Activated CD4-positive, alpha-beta T cell treated with anti-CD3 and anti-CD28 coated beads, Interleukin-2, amount 10 ng/mL, durations not matched to agents 24 days and 14 days (primary cell): ENCODE measurements around the gene ADARB2. TPM values are rescaled to one million over a fixed set of nuclear protein-coding genes. Genes with fewer than 3 reads are reported as not detected.

Experiments used
- DNase-seq: peaks from one replicate; pipeline ENCODE4 v3.0.0; 2022
- H3K27ac Mint-ChIP-seq: one replicate; pipeline ENCODE4 v1.8.0; 2022; ENCODE audit warnings: mild to moderate bottlenecking, mixed read lengths
- H3K27me3 Mint-ChIP-seq: one replicate; pipeline ENCODE4 v1.8.0; 2022; ENCODE audit warnings: mixed read lengths
- H3K36me3 Mint-ChIP-seq: one replicate; pipeline ENCODE4 v1.8.0; 2022; ENCODE audit warnings: low read depth, mild to moderate bottlenecking, mixed read lengths
- H3K4me1 Mint-ChIP-seq: one replicate; pipeline ENCODE4 v1.8.0; 2021; ENCODE audit warnings: mixed read lengths
- H3K4me3 Mint-ChIP-seq: one replicate; pipeline ENCODE4 v1.8.0; 2022; ENCODE audit warnings: mild to moderate bottlenecking, moderate library complexity, mixed read lengths
- H3K9me3 Mint-ChIP-seq: one replicate; pipeline ENCODE4 v1.8.0; 2021; ENCODE audit warnings: mixed read lengths
- intact Hi-C: fragments of 100-400 bp; cut with micrococcal nuclease; formaldehyde crosslinking; loops from one replicate; pipeline ENCODE4 v1.15.1; 2023
- total RNA-seq: library from RNA; stranded (reverse); gene quantifications from 2 replicates; pipeline ENCODE4 v1.2.3, GENCODE V29; 2022

Gene ADARB2
- total RNA-seq, 1 donor from 2014 or later = not detected

DNA sequence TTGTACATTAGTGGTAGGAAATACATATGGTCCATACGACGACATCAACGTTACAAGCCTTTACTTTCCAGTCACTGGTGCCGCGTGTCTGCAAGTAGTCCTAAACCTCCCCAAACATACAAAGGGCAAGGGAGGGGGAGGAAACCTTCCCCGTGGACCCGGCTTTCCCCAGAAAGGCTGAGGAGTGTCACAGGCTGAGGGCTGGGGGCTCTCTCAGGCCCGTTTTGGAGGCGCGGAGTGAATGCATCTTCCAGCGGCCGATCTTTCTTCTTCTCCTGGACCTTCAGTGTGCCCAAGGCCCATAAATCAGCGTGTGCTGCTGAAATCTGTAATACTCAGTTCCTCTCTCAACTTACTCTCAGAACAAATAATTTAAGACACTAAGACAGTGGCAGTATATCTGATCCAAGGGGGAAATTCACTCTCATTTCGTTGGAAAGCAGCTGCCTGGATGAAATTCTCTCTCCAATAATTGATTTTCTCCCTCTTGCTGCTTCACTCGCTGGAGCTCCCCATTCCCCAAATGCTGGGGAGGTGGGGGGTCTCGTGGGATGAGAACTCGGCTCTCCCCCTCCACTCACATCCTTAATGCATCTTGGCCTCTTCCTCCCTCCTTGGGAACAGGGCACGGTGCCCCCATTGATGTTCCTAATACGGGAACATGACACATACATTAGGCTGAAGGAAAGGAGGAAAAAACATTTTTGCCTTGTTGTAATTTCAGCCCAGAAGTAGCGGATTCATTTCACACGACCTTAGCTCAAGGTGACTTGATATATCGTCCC lies 126.1 kb downstream of the ADARB2 start:
- H3K4me1 Mint-ChIP-seq = no peaks in the 10 kb centered on the region
- H3K36me3 Mint-ChIP-seq = no peaks in the 10 kb centered on the region
- no peak overlapping the region for H3K4me3 Mint-ChIP-seq
- H3K9me3 Mint-ChIP-seq = no peaks in the 10 kb centered on the region
- H3K27me3 Mint-ChIP-seq = peaks cover 27% of the 10 kb centered on the region
- intact Hi-C loops = no loop called here
- DNase-seq = no peak
- H3K27ac Mint-ChIP-seq = no peak overlapping the region

DNA sequence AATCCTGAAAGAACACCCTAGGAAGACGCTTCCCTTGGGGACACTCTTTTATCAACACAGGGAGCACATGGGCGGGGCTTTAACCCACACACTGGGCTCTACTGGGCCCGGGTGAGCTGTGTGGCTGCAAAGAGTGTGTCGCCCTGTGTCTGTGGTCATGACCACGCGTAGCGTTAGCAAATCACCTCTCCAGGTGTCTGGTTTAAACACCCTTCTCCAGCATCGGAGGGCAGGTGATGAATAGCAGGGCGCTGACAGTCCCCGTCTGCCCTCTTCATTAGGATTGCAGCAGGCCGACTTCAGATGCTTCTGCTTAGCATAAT lies 127.7 kb downstream of the ADARB2 start:
- no peaks in the 10 kb centered on the region for H3K9me3 Mint-ChIP-seq
- H3K4me3 Mint-ChIP-seq = no peak overlapping the region
- intact Hi-C loops = no loop called here
- H3K27me3 Mint-ChIP-seq = peaks cover 27% of the 10 kb centered on the region
- H3K27ac Mint-ChIP-seq = no peak overlapping the region
- H3K36me3 Mint-ChIP-seq = no peaks in the 10 kb centered on the region
- no peaks in the 10 kb centered on the region for H3K4me1 Mint-ChIP-seq
- DNase-seq = no peak

DNA sequence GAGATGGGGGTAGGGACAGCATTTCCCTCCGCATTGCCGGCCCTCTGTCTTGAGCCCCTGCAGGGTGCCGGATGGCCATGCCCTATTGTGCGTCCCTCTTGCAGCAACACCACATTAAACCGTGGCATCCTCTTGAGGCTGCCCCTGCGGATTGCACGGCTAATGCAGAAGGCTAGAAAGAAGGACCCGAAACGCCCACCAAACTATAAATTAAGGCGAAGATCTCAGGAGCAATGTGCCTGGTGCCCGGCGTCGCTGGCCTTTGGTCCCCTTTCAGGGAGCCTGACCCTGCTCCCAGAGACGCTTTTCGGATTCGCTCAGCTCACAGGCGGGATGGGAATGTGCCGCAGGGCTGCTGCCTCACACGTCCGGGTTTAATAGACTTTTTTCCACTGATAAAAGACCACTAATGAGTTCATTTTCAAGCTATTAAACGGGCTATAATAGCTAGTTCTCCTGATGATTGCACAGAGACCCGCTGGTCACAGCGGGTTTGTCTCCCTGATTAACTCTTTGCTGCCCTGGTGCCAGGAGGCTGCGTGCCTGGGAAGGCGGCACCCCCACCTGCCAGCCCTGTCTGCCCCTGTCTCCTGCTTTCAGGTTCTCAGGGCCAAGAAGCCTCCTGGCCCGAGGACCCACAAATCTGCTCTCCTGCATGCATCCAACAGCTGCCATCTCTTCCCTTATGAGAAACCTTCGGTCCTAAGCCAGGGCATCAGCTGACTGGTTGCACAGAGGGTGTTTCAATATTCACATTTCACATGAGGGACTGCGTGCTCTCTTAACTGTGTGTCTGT lies 128.3 kb downstream of the ADARB2 start:
- no peak overlapping the region for H3K27ac Mint-ChIP-seq
- H3K27me3 Mint-ChIP-seq = peaks cover 27% of the 10 kb centered on the region
- no peak for DNase-seq
- intact Hi-C loops = no loop called here
- no peaks in the 10 kb centered on the region for H3K36me3 Mint-ChIP-seq
- H3K4me1 Mint-ChIP-seq = no peaks in the 10 kb centered on the region
- H3K4me3 Mint-ChIP-seq = no peak overlapping the region
- H3K9me3 Mint-ChIP-seq = no peaks in the 10 kb centered on the region

DNA sequence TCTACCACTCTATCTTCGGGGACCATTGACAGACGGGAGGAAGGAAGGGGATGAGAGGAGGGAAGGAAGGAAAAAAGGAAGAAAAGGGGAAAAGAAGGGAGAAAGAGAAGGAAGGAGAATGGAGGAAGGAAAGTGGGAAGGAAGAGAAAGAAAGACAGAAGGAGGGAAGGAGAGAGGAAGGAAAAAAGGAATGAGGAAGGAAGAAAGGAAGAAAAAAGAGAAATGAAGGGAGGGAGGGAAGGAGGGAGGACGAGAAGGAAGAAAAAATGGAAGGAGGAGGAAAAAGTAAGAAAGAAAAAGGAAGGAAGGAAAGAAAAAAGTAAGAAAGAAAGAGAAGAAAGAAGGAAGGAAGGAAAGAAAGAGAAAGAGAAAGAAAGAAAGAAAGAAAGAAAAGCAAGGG lies 128.9 kb downstream of the ADARB2 start:
- no peaks in the 10 kb centered on the region for H3K9me3 Mint-ChIP-seq
- intact Hi-C loops = no loop called here
- H3K27ac Mint-ChIP-seq = no peak overlapping the region

DNA sequence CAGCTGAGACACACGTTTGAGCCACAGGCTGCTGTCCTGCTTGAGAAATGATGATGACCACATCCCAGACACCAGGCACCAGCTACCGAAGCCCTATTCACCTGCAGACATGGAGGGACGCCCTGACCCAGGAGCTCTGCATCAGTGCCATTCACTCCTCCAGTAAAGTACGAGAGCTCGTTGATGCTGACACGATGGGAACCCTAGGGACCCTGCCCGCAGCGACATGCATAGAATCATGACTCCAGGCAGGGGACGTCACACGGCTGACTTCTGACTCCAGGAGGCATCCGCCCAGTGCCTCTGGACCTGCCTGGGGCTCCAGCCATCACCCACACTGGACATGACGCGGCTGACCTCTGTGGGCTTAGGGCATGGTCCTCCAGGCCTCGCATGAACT lies 129.9 kb downstream of the ADARB2 start:
- intact Hi-C loops = no loop called here
- peaks cover 27% of the 10 kb centered on the region for H3K27me3 Mint-ChIP-seq
- H3K9me3 Mint-ChIP-seq = no peaks in the 10 kb centered on the region
- H3K4me3 Mint-ChIP-seq = no peak overlapping the region
- no peak overlapping the region for H3K27ac Mint-ChIP-seq
- no peaks in the 10 kb centered on the region for H3K36me3 Mint-ChIP-seq
- no peak for DNase-seq
- no peaks in the 10 kb centered on the region for H3K4me1 Mint-ChIP-seq

More for the DNA sequence above, 128.9 kb downstream of the ADARB2 start:
- no peaks in the 10 kb centered on the region for H3K36me3 Mint-ChIP-seq
- H3K27me3 Mint-ChIP-seq = peaks cover 27% of the 10 kb centered on the region
- H3K4me3 Mint-ChIP-seq = no peak overlapping the region
- DNase-seq = no peak
- no peaks in the 10 kb centered on the region for H3K4me1 Mint-ChIP-seq

GRCh38 chr10:1605999-1606940 lies 131.1 kb downstream of the ADARB2 start:
- Mint-ChIP-seq H3K27me3 (peaks cover 21% of the 10 kb centered on the region), H3K27ac (no peak overlapping the region), H3K36me3 (no peaks in the 10 kb centered on the region), H3K4me3 (no peak overlapping the region), H3K9me3 (no peaks in the 10 kb centered on the region), H3K4me1 (no peaks in the 10 kb centered on the region)
- no peak for DNase-seq
- intact Hi-C loops = no loop called here

DNA sequence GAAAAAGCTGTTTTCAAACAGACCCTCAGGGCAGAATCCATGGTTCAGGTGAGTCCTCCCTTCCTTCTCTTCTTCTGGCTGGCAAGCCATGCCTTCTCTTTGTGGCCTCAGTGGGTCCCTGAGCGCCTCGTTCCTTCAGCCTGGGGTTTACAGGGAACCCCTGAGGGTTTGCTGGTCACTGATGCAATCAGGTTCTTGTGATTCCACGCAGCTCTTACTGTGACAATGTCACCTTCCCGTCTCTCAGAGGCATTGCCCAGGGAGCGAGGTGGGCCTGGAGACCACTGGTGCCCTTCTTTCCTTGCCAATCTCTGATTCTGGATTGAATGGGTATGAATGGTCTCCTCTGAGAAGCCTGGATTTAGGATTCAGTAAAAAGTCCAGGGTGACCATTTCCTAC lies 132.2 kb downstream of the ADARB2 start:
- Mint-ChIP-seq H3K27ac (no peak overlapping the region), H3K4me3 (no peak overlapping the region), H3K27me3 (peaks cover 17% of the 10 kb centered on the region), H3K4me1 (no peaks in the 10 kb centered on the region), H3K9me3 (no peaks in the 10 kb centered on the region), H3K36me3 (no peaks in the 10 kb centered on the region)
- intact Hi-C loops = no loop called here
- no peak for DNase-seq

GRCh38 chr10:1604246-1604645 lies 133.1 kb downstream of the ADARB2 start:
- no peak overlapping the region for H3K4me3 Mint-ChIP-seq
- no peaks in the 10 kb centered on the region for H3K36me3 Mint-ChIP-seq

DNA sequence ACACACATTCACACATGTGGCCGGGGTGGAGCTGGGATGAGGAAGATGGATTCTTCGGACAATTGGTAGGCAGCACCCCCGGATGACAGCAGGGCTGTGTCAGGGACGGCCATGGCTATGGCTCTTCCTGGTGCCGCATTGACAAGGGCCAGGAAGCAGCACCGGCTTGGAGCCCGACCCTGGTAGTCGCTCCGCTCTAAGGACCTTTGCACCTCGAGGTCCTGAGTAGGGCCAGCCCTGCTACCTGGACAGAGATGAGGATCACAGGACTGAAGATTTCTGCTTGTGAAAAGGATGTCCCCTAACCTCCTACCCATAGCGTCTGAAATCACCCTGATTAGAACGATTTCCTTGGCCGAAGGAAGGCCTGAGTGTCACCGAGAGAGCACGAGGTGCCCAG lies 134.1 kb downstream of the ADARB2 start:
- no peak overlapping the region for H3K4me3 Mint-ChIP-seq
- DNase-seq = no peak
- H3K4me1 Mint-ChIP-seq = no peaks in the 10 kb centered on the region
- intact Hi-C loops = no loop called here
- no peaks in the 10 kb centered on the region for H3K36me3 Mint-ChIP-seq
- peaks cover 3% of the 10 kb centered on the region for H3K27me3 Mint-ChIP-seq
- H3K27ac Mint-ChIP-seq = no peak overlapping the region
- no peaks in the 10 kb centered on the region for H3K9me3 Mint-ChIP-seq

More at GRCh38 chr10:1604246-1604645, 133.1 kb downstream of the ADARB2 start:
- H3K27ac Mint-ChIP-seq = no peak overlapping the region
- H3K27me3 Mint-ChIP-seq = peaks cover 10% of the 10 kb centered on the region
- no peaks in the 10 kb centered on the region for H3K4me1 Mint-ChIP-seq
- intact Hi-C loops = no loop called here
- H3K9me3 Mint-ChIP-seq = no peaks in the 10 kb centered on the region
- no peak for DNase-seq

DNA sequence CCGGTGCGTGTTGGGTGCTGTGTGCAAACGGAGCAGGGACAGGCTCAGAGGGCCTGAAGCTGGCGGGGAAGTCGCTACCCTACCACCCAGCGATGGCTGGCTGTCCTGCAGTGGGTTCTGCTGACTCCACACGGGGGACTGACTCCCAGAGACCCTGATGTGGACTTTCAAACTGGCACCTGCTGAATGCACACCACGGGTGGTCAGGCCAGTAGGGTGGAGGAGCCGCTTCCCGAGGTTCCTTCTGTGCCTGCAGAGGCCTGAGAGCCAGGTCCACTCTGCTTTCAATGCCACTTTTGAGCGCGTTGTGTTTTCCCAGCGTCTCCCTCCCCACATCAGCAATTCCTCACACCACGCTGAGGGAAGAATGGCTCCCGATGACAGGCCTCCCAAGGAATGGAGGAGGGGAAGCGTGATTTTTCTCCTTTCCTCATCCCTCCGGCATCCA lies 135.3 kb downstream of the ADARB2 start:
- DNase-seq = no peak
- H3K9me3 Mint-ChIP-seq = no peaks in the 10 kb centered on the region

DNA sequence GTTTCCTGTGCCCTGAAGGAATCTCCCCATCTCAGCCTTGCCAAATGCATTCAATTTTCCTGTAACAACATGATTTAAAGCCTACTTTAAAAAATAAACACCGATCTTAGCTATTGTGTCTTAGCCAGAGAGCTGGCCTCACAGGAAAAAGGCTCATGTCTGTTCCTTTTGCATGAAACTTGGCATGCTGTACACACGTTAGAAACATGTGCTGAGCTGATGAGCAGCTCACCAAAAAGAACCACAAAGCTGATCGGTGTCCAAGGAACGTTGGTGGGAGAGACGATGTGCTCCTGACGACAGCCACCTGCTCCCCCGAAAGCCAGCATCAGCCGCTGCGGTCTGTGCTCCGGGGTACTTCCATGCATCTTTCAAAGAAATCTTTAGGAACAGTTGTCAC lies 135.9 kb downstream of the ADARB2 start:
- Mint-ChIP-seq H3K36me3 (no peaks in the 10 kb centered on the region), H3K9me3 (no peaks in the 10 kb centered on the region), H3K4me1 (no peaks in the 10 kb centered on the region), H3K27ac (no peak overlapping the region), H3K4me3 (no peak overlapping the region), H3K27me3 (no peaks in the 10 kb centered on the region)
- DNase-seq = no peak
- intact Hi-C loops = no loop called here

More for the DNA sequence above, 135.3 kb downstream of the ADARB2 start:
- no peak overlapping the region for H3K27ac Mint-ChIP-seq
- H3K4me1 Mint-ChIP-seq = no peaks in the 10 kb centered on the region
- no peaks in the 10 kb centered on the region for H3K36me3 Mint-ChIP-seq
- H3K4me3 Mint-ChIP-seq = no peak overlapping the region
- intact Hi-C loops = no loop called here
- H3K27me3 Mint-ChIP-seq = no peaks in the 10 kb centered on the region

DNA sequence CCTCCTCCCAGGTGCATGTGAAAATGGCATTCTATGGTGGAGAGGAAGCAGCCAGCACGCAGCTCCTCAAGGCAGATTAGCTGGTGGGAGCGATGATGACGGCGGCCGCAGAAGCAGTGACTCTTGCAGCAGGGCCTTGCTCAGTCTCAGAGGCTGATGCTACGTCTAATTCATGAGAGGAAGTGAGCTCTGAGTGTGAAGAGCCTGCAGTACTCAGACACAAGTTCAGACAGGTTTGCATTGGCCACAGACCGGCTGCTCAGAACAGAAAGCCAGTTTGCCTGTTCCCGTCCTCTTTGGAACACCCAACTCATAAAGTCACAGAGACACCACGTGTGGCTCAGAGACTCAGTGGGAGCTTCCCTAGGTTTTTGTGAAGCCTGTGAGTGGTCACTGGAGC lies 136.5 kb downstream of the ADARB2 start:
- no peak overlapping the region for H3K27ac Mint-ChIP-seq
- DNase-seq = no peak
- no peaks in the 10 kb centered on the region for H3K4me1 Mint-ChIP-seq
- no peaks in the 10 kb centered on the region for H3K9me3 Mint-ChIP-seq
- intact Hi-C loops = no loop called here
- no peaks in the 10 kb centered on the region for H3K36me3 Mint-ChIP-seq
- no peaks in the 10 kb centered on the region for H3K27me3 Mint-ChIP-seq
- no peak overlapping the region for H3K4me3 Mint-ChIP-seq

DNA sequence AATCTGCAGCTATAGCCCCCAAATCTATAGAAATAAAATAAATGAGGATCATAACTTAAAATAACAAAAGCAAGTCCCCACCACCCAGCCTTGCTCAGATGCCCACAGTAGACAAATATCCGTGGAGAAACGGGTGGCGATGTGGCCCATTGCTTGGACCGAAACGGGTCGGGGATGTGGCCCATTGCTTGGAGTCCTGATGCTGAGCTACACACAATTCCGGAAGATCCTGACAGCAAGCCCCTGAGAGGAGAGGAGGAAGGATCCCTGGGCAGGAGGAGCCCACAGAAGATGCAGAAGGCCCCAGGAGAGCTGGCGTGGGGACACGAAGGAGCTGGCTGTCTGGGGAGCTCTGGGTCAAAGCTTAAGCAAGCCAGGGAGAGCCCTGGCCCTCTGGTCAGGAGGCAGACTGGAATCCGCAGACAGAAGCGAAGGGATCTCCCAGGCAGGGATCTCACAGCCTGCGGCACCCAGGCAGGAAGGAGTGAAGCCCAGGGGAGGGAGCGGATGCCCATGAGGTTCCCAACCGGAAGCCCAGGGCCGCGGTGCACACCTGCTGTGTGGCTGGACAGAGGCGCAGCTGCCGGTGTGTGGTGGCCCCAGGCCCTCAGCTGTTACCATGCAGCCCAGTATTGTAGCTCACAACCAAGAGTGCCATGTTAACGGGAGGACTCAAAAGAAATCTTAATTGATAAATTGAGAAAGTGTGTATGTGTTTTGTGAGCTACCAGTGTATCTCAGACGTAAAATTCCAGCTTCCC lies 138.8 kb downstream of the ADARB2 start:
- Mint-ChIP-seq H3K9me3 (no peaks in the 10 kb centered on the region), H3K27me3 (no peaks in the 10 kb centered on the region), H3K4me3 (no peak overlapping the region), H3K27ac (no peak overlapping the region), H3K36me3 (no peaks in the 10 kb centered on the region), H3K4me1 (no peaks in the 10 kb centered on the region)
- no peak for DNase-seq
- intact Hi-C loops = no loop called here
